Measurements from ENCODE around the gene FLT3LG.

DNA sequence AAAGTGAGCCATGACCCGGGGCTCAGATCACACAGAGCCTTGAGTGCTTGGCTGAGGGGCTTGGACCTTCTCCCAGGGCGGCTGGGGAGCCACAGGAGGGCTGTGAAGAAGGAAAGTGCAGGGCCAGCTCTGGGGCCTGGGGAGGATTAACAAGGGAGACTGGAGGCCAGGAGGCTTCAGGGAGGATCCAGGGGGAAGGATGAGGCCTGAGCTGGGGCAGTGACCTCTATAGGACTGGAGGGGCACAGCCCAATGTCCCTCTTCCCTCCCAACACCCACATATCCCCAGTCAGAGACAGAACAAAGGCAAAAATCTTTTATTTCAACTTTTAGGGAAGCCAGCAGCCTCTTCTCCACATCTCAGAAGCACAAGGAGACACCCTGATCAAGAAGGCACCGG, 28.0 kb upstream of the FLT3LG start:
- TF ChIP-seq BHLHE40 (IDR thresholded peaks at IDR 0.05; ENCODE audit: borderline replicate concordance) (no peak), ELF4 (IDR thresholded peaks at IDR 0.05) (no peak), SP1 (IDR thresholded peaks at IDR 0.05) (no peak), SUZ12 (IDR thresholded peaks at IDR 0.05) (no peak), HDGF (IDR thresholded peaks at IDR 0.05; ENCODE audit: borderline replicate concordance) (no peak), FOXM1 (IDR thresholded peaks at IDR 0.05; ENCODE audit: borderline replicate concordance) (no peak)

All from HEK293T (cell line).